GM18499 (cell line): Measurements from ENCODE around the gene MXI1.
A peak's percentile ranks its signal among the peaks of the same experiment; 100 is the strongest.
"Not testable (repeated sequence)": the region's sequence is repeated elsewhere in the genome, so short reads cannot be mapped to it uniquely, and the experiment has no call there.

Source experiments
- ATAC-seq: cut with Tn5 transposase; IDR thresholded peaks from one replicate; pipeline ENCODE4 v1.9.1; 2021; ENCODE audit warnings: moderate number of reproducible peaks; ENCODE audit not compliant: insufficient read depth, unreplicated experiment

MXI1 gene

GRCh38 chr10:110228066-110228465 lies 20.7 kb downstream of the MXI1 start:
- ATAC-seq: no peak

- ATAC-seq: no peak
Measured at GRCh38 chr10:110229155-110229554, 21.8 kb downstream of the MXI1 start.

- no peak for ATAC-seq
Measured at GRCh38 chr10:110233846-110234245, 26.4 kb downstream of the MXI1 start.

GRCh38 chr10:110237894-110238480 lies 30.6 kb downstream of the MXI1 start:
- no peak for ATAC-seq

GRCh38 chr10:110239892-110240291 lies 32.5 kb downstream of the MXI1 start:
- no peak for ATAC-seq

GRCh38 chr10:110241407-110241806 lies 34.0 kb downstream of the MXI1 start:
- ATAC-seq: no peak

GRCh38 chr10:110241841-110242240 lies 34.4 kb downstream of the MXI1 start:
- no peak for ATAC-seq

GRCh38 chr10:110242511-110242910 lies 35.1 kb downstream of the MXI1 start:
- ATAC-seq: no peak

GRCh38 chr10:110244550-110244949 lies 37.1 kb downstream of the MXI1 start:
- no peak for ATAC-seq

- ATAC-seq: not testable (repeated sequence)
Measured at GRCh38 chr10:110247833-110248232, 40.4 kb downstream of the MXI1 start.

GRCh38 chr10:110249489-110249888 lies 42.1 kb downstream of the MXI1 start:
- ATAC-seq: peak; percentile 67

- peak; percentile 68 for ATAC-seq
Measured at GRCh38 chr10:110251392-110251791, 44.0 kb downstream of the MXI1 start.

- ATAC-seq: no peak
Measured at GRCh38 chr10:110252151-110252550, 44.7 kb downstream of the MXI1 start.

- no peak for ATAC-seq
Measured at GRCh38 chr10:110254467-110254866, 47.1 kb downstream of the MXI1 start.

- no peak for ATAC-seq
Measured at GRCh38 chr10:110258542-110258941, 51.1 kb downstream of the MXI1 start.

GRCh38 chr10:110259317-110259716 lies 51.9 kb downstream of the MXI1 start:
- no peak for ATAC-seq

- no peak for ATAC-seq
Measured at GRCh38 chr10:110260746-110261477, 53.5 kb downstream of the MXI1 start.

GRCh38 chr10:110263164-110263563 lies 55.8 kb downstream of the MXI1 start:
- ATAC-seq: no peak

- ATAC-seq: no peak
Measured at GRCh38 chr10:110265573-110266193, 58.3 kb downstream of the MXI1 start.

GRCh38 chr10:110267276-110267675 lies 59.9 kb downstream of the MXI1 start:
- ATAC-seq: no peak

- ATAC-seq: no peak
Measured at GRCh38 chr10:110268442-110268841, 61.0 kb downstream of the MXI1 start.

- ATAC-seq: no peak
Measured at GRCh38 chr10:110268971-110269370, 61.6 kb downstream of the MXI1 start.
